A673 (cell line): ENCODE results near the gene PWWP2A. TPM values are rescaled to one million over a fixed set of nuclear protein-coding genes. Genes with fewer than 3 reads are reported as not detected.

ENCODE experiments used
- Bru-seq: library from RNA; stranded (reverse); fragments of 400-500 nt; gene quantifications from one replicate; lab custom pipeline; 2021; lab: Mats Ljungman, UMichigan
- BruChase-seq, 2 experiments: library from RNA; stranded (reverse); fragments of 400-500 nt; gene quantifications; one replicate each; lab custom pipeline; 2021; lab: Mats Ljungman, UMichigan
- BruUV-seq: library from RNA; stranded (reverse); fragments of 400-500 nt; replicated peaks from 2 replicates; lab custom pipeline; 2021; lab: Mats Ljungman, UMichigan
- CTCF ChIA-PET: fragments of 300-600 bp; sonication (Branson Sonifier 250); formaldehyde crosslinking; loops from one replicate; lab custom pipeline; 2022; ENCODE audit warnings: antibody characterized with exemption; lab: Charles Lee
- POLR2A ChIA-PET: fragments of 300-600 bp; sonication (Branson Sonifier 250); formaldehyde crosslinking; loops from one replicate; lab custom pipeline; 2022; ENCODE audit warnings: antibody characterized with exemption; ENCODE audit not compliant: low non-redundant PET; lab: Charles Lee
- DNase-seq: peaks from one replicate; pipeline ENCODE4 v3.0.0-alpha.2; 2015; ENCODE audit warnings: low spot score
- H3K27ac ChIP-seq: fragments of 200-600 bp; sonication (generic); 2 replicates; pipeline ENCODE4 v1.5.1; 2016; ENCODE audit warnings: mixed run types, low read depth, mild to moderate bottlenecking, mixed read lengths, antibody characterized with exemption, low read length; ENCODE audit not compliant: poor library complexity, severe bottlenecking
- H3K27me3 ChIP-seq: fragments of 200-600 bp; sonication (generic); replicated peaks from 2 replicates; pipeline ENCODE4 v1.6.1; 2017; ENCODE audit warnings: mixed run types, low read depth, mild to moderate bottlenecking, mixed read lengths, antibody characterized with exemption, low read length; ENCODE audit not compliant: insufficient read depth, poor library complexity
- H3K36me3 ChIP-seq: fragments of 200-600 bp; sonication (generic); 2 replicates; pipeline ENCODE4 v1.6.1; 2016; ENCODE audit warnings: mixed run types, mild to moderate bottlenecking, mixed read lengths, antibody characterized with exemption, low read length; ENCODE audit not compliant: insufficient read depth, poor library complexity, severe bottlenecking
- H3K4me1 ChIP-seq: fragments of 200-600 bp; sonication (generic); 2 replicates; pipeline ENCODE4 v1.6.1; 2017; ENCODE audit warnings: mixed run types, mild to moderate bottlenecking, mixed read lengths, antibody characterized with exemption, low read length; ENCODE audit not compliant: insufficient read depth, poor library complexity, severe bottlenecking
- H3K4me3 ChIP-seq: fragments of 200-600 bp; sonication (generic); 2 replicates; pipeline ENCODE4 v1.5.1; 2016; ENCODE audit warnings: low read depth, mixed run types, mild to moderate bottlenecking, mixed read lengths, low read length; ENCODE audit not compliant: poor library complexity, severe bottlenecking
- H3K9me3 ChIP-seq: fragments of 200-600 bp; sonication (generic); 2 replicates; pipeline ENCODE4 v1.6.1; 2016; ENCODE audit warnings: mixed run types, low read depth, mild to moderate bottlenecking, mixed read lengths, antibody characterized with exemption, low read length; ENCODE audit not compliant: poor library complexity, severe bottlenecking
- CTCF ChIP-seq: fragments of 300-800, 200-600 bp; sonication (generic); conservative IDR thresholded peaks from 2 replicates; pipeline ENCODE4 v1.5.1; 2017; ENCODE audit warnings: low read depth, mild to moderate bottlenecking, antibody characterized with exemption, low read length, moderate library complexity, mixed read lengths
- EZH2 ChIP-seq: fragments of 200-600 bp; sonication (generic); IDR thresholded peaks from 2 replicates; pipeline ENCODE4 v1.6.1; 2017; ENCODE audit warnings: borderline replicate concordance, low read depth, mild to moderate bottlenecking, mixed read lengths, antibody characterized with exemption, low read length; ENCODE audit not compliant: poor library complexity, severe bottlenecking
- intact Hi-C: fragments of 100-400 bp; cut with micrococcal nuclease; formaldehyde crosslinking; loops from one replicate; pipeline ENCODE4 v1.10.0; 2022; ENCODE audit not compliant: unreplicated experiment
- long read RNA-seq: library from polyadenylated mRNA; stranded (forward); transcript quantifications from one replicate; pipeline ENCODE4 v2.0.0, GENCODE V29; 2022
- total RNA-seq: library from RNA; stranded (reverse); gene quantifications from 2 replicates; pipeline ENCODE4 v1.2.3, GENCODE V29; 2021

Gene PWWP2A
- total RNA-seq: 16.5 and 17.7 TPM in 2 replicates
- percentile 77 among the genes with signal in this experiment for Bru-seq, nascent RNA
- BruChase-seq, experiment 1, labeled RNA remaining after a 2-hour chase: percentile 83 among the genes with signal in this experiment
- percentile 79 among the genes with signal in this experiment for BruChase-seq, experiment 2, labeled RNA remaining after a 6-hour chase
- long read RNA-seq, transcript PWWP2A-201 (2 exons, 3,346 nt): major isoform, 14 of 50 reads
- long read RNA-seq, transcript PWWP2A-202 (4 exons, 3,991 nt): minor isoform, 10 of 50 reads
- long read RNA-seq, transcript PWWP2A-205 (3 exons, 1,819 nt): minor isoform, 12 of 50 reads
- long read RNA-seq, partial matches to known transcripts: 1 of 50 reads
- long read RNA-seq, other reads (novel, unspliced or antisense): 11 of 50 reads

GRCh38 chr5:160119142-160119904 lies at the start of gene PWWP2A:
Gene PWWP2A, minus strand, starts transcription at chr5:160119450. Its CDS starts 62 bp downstream, at chr5:160119388.
- peak within 1 kb of the TSS; percentile 91 for H3K27ac ChIP-seq
- peak within 1 kb of the TSS; percentile 96 for H3K4me3 ChIP-seq
- intact Hi-C loops: no loop called here
- TF ChIP-seq CTCF (no peak), EZH2 (no peak)
- no peaks in the 10 kb centered on the region for H3K27me3 ChIP-seq
- no TSS peak for BruUV-seq
- no peaks in the 10 kb centered on the region for H3K4me1 ChIP-seq
- peak; percentile 100 for DNase-seq
- no peaks in the 10 kb centered on the region for H3K9me3 ChIP-seq
- H3K36me3 ChIP-seq: peaks cover 16% of the 10 kb centered on the region
- POLR2A ChIA-PET: no interaction called here
- CTCF ChIA-PET: interaction anchor here (0.7 kb wide), 1 partner anchor 97 kb away, joined by 3 read pairs; no protein-coding TSS in a partner anchor

GRCh38 chr5:160167624-160168165 lies 48.4 kb upstream of the PWWP2A start:
- Histone ChIP-seq H3K36me3 (no peaks in the 10 kb centered on the region), H3K4me1 (peaks cover 32% of the 10 kb centered on the region), H3K27me3 (no peaks in the 10 kb centered on the region), H3K9me3 (no peaks in the 10 kb centered on the region), H3K27ac (peak overlapping the region; percentile 56), H3K4me3 (no peak overlapping the region)
- TF ChIP-seq EZH2: no peak
- TF ChIP-seq CTCF: no peak
- no peak for DNase-seq
- CTCF ChIA-PET: no interaction called here
- POLR2A ChIA-PET: interaction anchor here (0.5 kb wide), 1 partner anchor 39 kb away, joined by 3 read pairs; no protein-coding TSS in a partner anchor
- intact Hi-C loops: no loop called here
- BruUV-seq: no TSS peak

GRCh38 chr5:160166973-160167623 lies 47.8 kb upstream of the PWWP2A start:
- DNase-seq: peak; percentile 75
- ChIA-PET POLR2A (interaction anchor here (0.5 to 0.7 kb wide), 2 partner anchors 9 to 40 kb away, joined by 3 to 5 read pairs; no protein-coding TSS in a partner anchor), CTCF (no interaction called here)
- H3K4me1 ChIP-seq: peaks cover 31% of the 10 kb centered on the region
- H3K36me3 ChIP-seq: no peaks in the 10 kb centered on the region
- no TSS peak for BruUV-seq
- no peaks in the 10 kb centered on the region for H3K9me3 ChIP-seq
- intact Hi-C loops: no loop called here
- no peak overlapping the region for H3K4me3 ChIP-seq
- TF ChIP-seq EZH2: no peak
- no peak for TF ChIP-seq CTCF
- peak overlapping the region; percentile 80 for H3K27ac ChIP-seq
- no peaks in the 10 kb centered on the region for H3K27me3 ChIP-seq
